Neural progenitor cell (in vitro differentiated cells): ENCODE data around the gene ST6GAL1. TPM values are rescaled to one million over a fixed set of nuclear protein-coding genes. Genes with fewer than 3 reads are reported as not detected.

ENCODE experiments used
- DNase-seq: peaks from one replicate; pipeline ENCODE4 v3.0.0-alpha.2; 2016; ENCODE audit warnings: low spot score
- H2AFZ ChIP-seq: fragments of 200-600 bp; sonication (generic); replicated peaks from 2 replicates; pipeline ENCODE4 v1.6.1; 2016; ENCODE audit warnings: antibody characterized with exemption
- H3F3A ChIP-seq: fragments of 200-600 bp; sonication (generic); 2 replicates; pipeline ENCODE4 v1.6.1; 2016; ENCODE audit warnings: antibody characterized with exemption, low read depth
- H3K27ac ChIP-seq: fragments of 200-600 bp; sonication (generic); 2 replicates; pipeline ENCODE4 v1.5.1; 2016; ENCODE audit warnings: mild to moderate bottlenecking
- H3K27me3 ChIP-seq: fragments of 200-600 bp; sonication (generic); 2 replicates; pipeline ENCODE4 v1.6.1; 2016; ENCODE audit warnings: mild to moderate bottlenecking, moderate library complexity
- H3K36me3 ChIP-seq: fragments of 200-600 bp; sonication (generic); 2 replicates; pipeline ENCODE4 v1.5.1; 2016
- H3K4me1 ChIP-seq: fragments of 200-600 bp; sonication (generic); 2 replicates; pipeline ENCODE4 v1.6.1; 2016; ENCODE audit warnings: mixed run types
- H3K4me2 ChIP-seq: fragments of 200-600 bp; sonication (generic); 2 replicates; pipeline ENCODE4 v1.6.1; 2016
- H3K4me3 ChIP-seq: fragments of 200-600 bp; sonication (generic); 2 replicates; pipeline ENCODE4 v1.5.1; 2016
- H3K79me2 ChIP-seq: fragments of 200-600 bp; sonication (generic); 2 replicates; pipeline ENCODE4 v1.6.1; 2016; ENCODE audit warnings: low read depth
- H3K9ac ChIP-seq: fragments of 200-600 bp; sonication (generic); 2 replicates; pipeline ENCODE4 v1.6.1; 2016
- H3K9me3 ChIP-seq: fragments of 200-600 bp; sonication (generic); 2 replicates; pipeline ENCODE4 v1.5.1; 2016; ENCODE audit warnings: low read depth
- H4K20me1 ChIP-seq: fragments of 200-600 bp; sonication (generic); 2 replicates; pipeline ENCODE4 v1.6.1; 2016; ENCODE audit warnings: low read depth
- H3K27ac Mint-ChIP-seq: 3 replicates; pipeline ENCODE4 v1.8.0; 2021; ENCODE audit warnings: mixed read lengths
- H3K27me3 Mint-ChIP-seq: 2 replicates; pipeline ENCODE4 v1.8.0; 2022; ENCODE audit warnings: low read depth, mild to moderate bottlenecking, inconsistent platforms, moderate library complexity, mixed read lengths; ENCODE audit not compliant: insufficient read depth
- H3K36me3 Mint-ChIP-seq: 3 replicates; pipeline ENCODE4 v1.8.0; 2021; ENCODE audit warnings: mixed read lengths
- H3K4me1 Mint-ChIP-seq: 3 replicates; pipeline ENCODE4 v1.8.0; 2021; ENCODE audit warnings: mixed read lengths
- H3K4me3 Mint-ChIP-seq: 3 replicates; pipeline ENCODE4 v1.8.0; 2021; ENCODE audit warnings: mild to moderate bottlenecking, moderate library complexity, mixed read lengths
- H3K9me3 Mint-ChIP-seq: 3 replicates; pipeline ENCODE4 v1.8.0; 2020; ENCODE audit warnings: mixed read lengths
- CTCF ChIP-seq: fragments of 200-600 bp; sonication (generic); IDR thresholded peaks from 2 replicates; pipeline ENCODE4 v1.5.1; 2017; ENCODE audit warnings: antibody characterized with exemption, mild to moderate bottlenecking
- EZH2 ChIP-seq: fragments of 200-600 bp; sonication (generic); IDR thresholded peaks from 2 replicates; pipeline ENCODE4 v1.6.1; 2017; ENCODE audit warnings: antibody characterized with exemption, mild to moderate bottlenecking, moderate library complexity
- EZH2phosphoT487 ChIP-seq: fragments of 200-600 bp; sonication (generic); IDR thresholded peaks from 2 replicates; pipeline ENCODE4 v1.6.1; 2017; ENCODE audit warnings: antibody characterized with exemption
- total RNA-seq: library from RNA; depleted of rRNA; stranded (reverse); fragments of >200 nt; gene quantifications from 2 replicates; pipeline ENCODE4 v1.2.3, GENCODE V29; 2015; ENCODE audit warnings: low replicate concordance

Gene ST6GAL1
- total RNA-seq, 1 donor from 2014 or later = 27.3 TPM

- Histone ChIP-seq H3K27me3 (no peaks in the 10 kb centered on the region), H3F3A (no peaks in the 10 kb centered on the region), H3K9ac (no peak overlapping the region), H3K4me3 (no peak overlapping the region), H3K79me2 (peaks cover 6% of the 10 kb centered on the region), H3K27ac (no peak overlapping the region), H2AFZ (no peak overlapping the region), H4K20me1 (no peaks in the 10 kb centered on the region), H3K9me3 (no peaks in the 10 kb centered on the region), H3K4me2 (no peak overlapping the region), H3K4me1 (no peaks in the 10 kb centered on the region), H3K36me3 (no peaks in the 10 kb centered on the region)
- H3K36me3 Mint-ChIP-seq = peaks cover 37% of the 10 kb centered on the region
- H3K4me1 Mint-ChIP-seq = no peaks in the 10 kb centered on the region
- peaks cover 2% of the 10 kb centered on the region for H3K27me3 Mint-ChIP-seq
- H3K27ac Mint-ChIP-seq = no peak overlapping the region
- H3K9me3 Mint-ChIP-seq = no peaks in the 10 kb centered on the region
- DNase-seq = no peak
- TF ChIP-seq EZH2phosphoT487 (no peak), CTCF (no peak), EZH2 (no peak)
- no peak overlapping the region for H3K4me3 Mint-ChIP-seq
Observed at GRCh38 chr3:187044206-187044605, 113.9 kb downstream of the ST6GAL1 start.

DNA sequence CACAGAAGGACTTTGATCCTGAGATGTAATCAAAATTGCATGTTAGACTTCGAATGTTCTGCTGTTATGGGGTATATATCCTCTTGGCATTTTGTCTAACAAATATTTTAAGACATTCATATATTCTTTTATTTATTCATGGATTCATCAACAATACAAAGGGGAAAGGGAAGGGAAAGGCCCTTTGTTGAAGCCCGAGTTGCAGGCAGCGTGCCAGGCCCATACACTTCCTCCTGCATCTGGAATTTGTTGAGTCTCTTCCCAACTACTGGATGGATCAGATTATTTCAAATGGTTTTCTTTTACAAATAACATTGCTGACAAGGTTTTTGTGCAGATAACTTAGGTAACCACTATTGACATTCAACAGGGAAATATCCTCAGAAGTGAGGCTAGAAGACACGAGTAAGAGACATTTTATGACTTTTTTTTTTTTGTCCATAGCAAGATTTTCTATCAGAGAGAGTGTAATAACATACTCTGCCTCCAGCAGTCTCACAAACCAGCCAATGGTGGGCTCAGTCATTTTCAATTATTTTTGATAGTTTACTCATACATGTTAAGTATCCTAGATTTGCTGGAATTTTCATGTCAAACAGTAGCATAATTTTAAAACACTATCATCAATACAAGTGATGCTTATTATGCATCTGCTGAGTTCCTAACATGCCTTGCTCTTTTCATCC, 114.7 kb downstream of the ST6GAL1 start:
- Mint-ChIP-seq H3K27ac (no peak overlapping the region), H3K27me3 (peaks cover 2% of the 10 kb centered on the region), H3K4me1 (no peaks in the 10 kb centered on the region), H3K9me3 (no peaks in the 10 kb centered on the region), H3K36me3 (peaks cover 38% of the 10 kb centered on the region), H3K4me3 (no peak overlapping the region)
- DNase-seq = no peak
- Histone ChIP-seq H3K9ac (no peak overlapping the region), H2AFZ (no peak overlapping the region), H3K4me2 (no peak overlapping the region), H3K79me2 (peaks cover 6% of the 10 kb centered on the region), H3K27ac (no peak overlapping the region), H3K36me3 (no peaks in the 10 kb centered on the region), H3K4me3 (no peak overlapping the region), H3K9me3 (no peaks in the 10 kb centered on the region), H3F3A (no peaks in the 10 kb centered on the region), H4K20me1 (no peaks in the 10 kb centered on the region), H3K27me3 (no peaks in the 10 kb centered on the region), H3K4me1 (no peaks in the 10 kb centered on the region)
- TF ChIP-seq CTCF = no peak
- TF ChIP-seq EZH2phosphoT487 = no peak
- TF ChIP-seq EZH2 = no peak

DNA sequence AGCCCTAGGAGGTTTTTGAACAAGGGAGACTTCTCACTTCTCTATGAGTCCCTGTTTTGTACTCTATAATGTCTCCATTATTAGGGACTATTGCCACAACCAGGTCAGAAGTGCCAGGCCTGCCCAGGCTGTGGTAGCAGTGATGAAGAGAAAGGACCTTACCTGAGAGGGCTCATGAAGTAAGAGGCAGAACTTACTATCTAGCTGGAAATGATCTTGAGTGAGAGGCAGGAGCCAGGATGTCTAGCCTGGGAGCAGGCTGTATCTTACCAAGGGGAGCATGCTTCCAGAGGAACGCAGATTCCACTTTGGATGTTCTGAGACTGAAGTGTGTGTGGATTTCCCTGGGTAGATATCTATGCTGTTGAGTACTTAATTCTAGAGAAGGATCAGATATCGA, 115.7 kb downstream of the ST6GAL1 start:
- Histone ChIP-seq H3K9me3 (no peaks in the 10 kb centered on the region), H3K9ac (no peak overlapping the region), H3K79me2 (peaks cover 6% of the 10 kb centered on the region), H3K27ac (no peak overlapping the region), H3F3A (no peaks in the 10 kb centered on the region), H3K27me3 (no peaks in the 10 kb centered on the region), H3K4me2 (no peak overlapping the region), H4K20me1 (no peaks in the 10 kb centered on the region), H2AFZ (no peak overlapping the region), H3K36me3 (no peaks in the 10 kb centered on the region), H3K4me3 (no peak overlapping the region), H3K4me1 (no peaks in the 10 kb centered on the region)
- no peak for DNase-seq
- Mint-ChIP-seq H3K4me1 (no peaks in the 10 kb centered on the region), H3K27me3 (peaks cover 2% of the 10 kb centered on the region), H3K9me3 (no peaks in the 10 kb centered on the region), H3K27ac (no peak overlapping the region), H3K4me3 (no peak overlapping the region), H3K36me3 (peaks cover 32% of the 10 kb centered on the region)
- TF ChIP-seq EZH2 = no peak
- TF ChIP-seq CTCF = no peak
- TF ChIP-seq EZH2phosphoT487 = no peak
